ENCODE data around the gene CYP2W1.

CYP2W1 gene

GRCh38 chr7:983004-983615, at the start of gene CYP2W1:
TSS of gene CYP2W1 (plus strand) at chr7:983181. CDS start at chr7:983212, 31 bp downstream.
- no peak for TF ChIP-seq CTCF (IDR thresholded peaks at IDR 0.05; ENCODE audit: low read depth, low read length, missing control alignments)
- H3K4me3 ChIP-seq (ENCODE audit: low read depth, low read length) = no peak within 1 kb of the TSS
- DNase-seq (ENCODE audit: low read depth) = no peak
- in situ Hi-C loops (cut with HindIII; ENCODE audit: low sequenced_read_pairs) = loop anchor here (25.0 kb wide), 1 partner anchor 179 kb away; the partner anchor contains the start of gene ZFAND2A

- in situ Hi-C loops (cut with HindIII; ENCODE audit: low sequenced_read_pairs) = no loop called here
- H3K4me3 ChIP-seq (ENCODE audit: low read depth, low read length) = no peak overlapping the region
- DNase-seq (ENCODE audit: low read depth) = no peak
- TF ChIP-seq CTCF (IDR thresholded peaks at IDR 0.05; ENCODE audit: low read depth, low read length, missing control alignments) = no peak
Measured at GRCh38 chr7:934469-935163, 48.4 kb upstream of the CYP2W1 start.

- in situ Hi-C loops (cut with HindIII; ENCODE audit: low sequenced_read_pairs) = no loop called here
- no peak for TF ChIP-seq CTCF (IDR thresholded peaks at IDR 0.05; ENCODE audit: low read depth, low read length, missing control alignments)
- H3K4me3 ChIP-seq (ENCODE audit: low read depth, low read length) = no peak overlapping the region
- DNase-seq (ENCODE audit: low read depth) = no peak
Measured at GRCh38 chr7:935164-935873, 47.7 kb upstream of the CYP2W1 start.

- H3K4me3 ChIP-seq (ENCODE audit: low read depth, low read length) = no peak overlapping the region
- DNase-seq (ENCODE audit: low read depth) = no peak
- in situ Hi-C loops (cut with HindIII; ENCODE audit: low sequenced_read_pairs) = no loop called here
- TF ChIP-seq CTCF (IDR thresholded peaks at IDR 0.05; ENCODE audit: low read depth, low read length, missing control alignments) = no peak
Measured at GRCh38 chr7:935874-936385, 47.1 kb upstream of the CYP2W1 start.

- DNase-seq (ENCODE audit: low read depth) = no peak
- H3K4me3 ChIP-seq (ENCODE audit: low read depth, low read length) = no peak overlapping the region
- TF ChIP-seq CTCF (IDR thresholded peaks at IDR 0.05; ENCODE audit: low read depth, low read length, missing control alignments) = no peak
- in situ Hi-C loops (cut with HindIII; ENCODE audit: low sequenced_read_pairs) = no loop called here
Measured at GRCh38 chr7:936386-937054, 46.5 kb upstream of the CYP2W1 start.

GRCh38 chr7:937856-938484, 45.0 kb upstream of the CYP2W1 start:
- in situ Hi-C loops (cut with HindIII; ENCODE audit: low sequenced_read_pairs) = no loop called here
- no peak for TF ChIP-seq CTCF (IDR thresholded peaks at IDR 0.05; ENCODE audit: low read depth, low read length, missing control alignments)

More at GRCh38 chr7:937856-938484, 45.0 kb upstream of the CYP2W1 start:
- no peak overlapping the region for H3K4me3 ChIP-seq (ENCODE audit: low read depth, low read length)
- DNase-seq (ENCODE audit: low read depth) = no peak

Measured in astrocyte of the cerebellum (primary cell).